Lower leg skin (tissue), 4 donors: ENCODE results near the gene TRPM1. TPM values are rescaled to one million over a fixed set of nuclear protein-coding genes. Genes with fewer than 3 reads are reported as not detected.

Source experiments
- DNase-seq, 2 donors: peaks; one replicate each; pipeline ENCODE4 v3.0.0-alpha.2; 2019; ENCODE audit warnings: low spot score in 2 of 2
- H3K4me3 ChIP-seq: fragments of 200-600 bp; sonication (generic); 2 replicates; pipeline ENCODE4 v1.5.1; 2017; ENCODE audit warnings: mild to moderate bottlenecking, low read depth; ENCODE audit not compliant: poor library complexity, severe bottlenecking
- CTCF ChIP-seq, 3 donors: fragments of 450-650 bp; IDR thresholded peaks; one replicate each; pipeline ENCODE4 v1.5.1; 2016; ENCODE audit warnings: antibody characterized with exemption in 3 of 3, mild to moderate bottlenecking in 3 of 3, moderate library complexity in 2 of 3
- POLR2A ChIP-seq, 2 donors: fragments of 450-650 bp; IDR thresholded peaks; one replicate each; pipeline ENCODE4 v1.6.1; 2016 to 2017; ENCODE audit warnings: antibody characterized with exemption in 2 of 2, mild to moderate bottlenecking in 1 of 2, moderate library complexity in 1 of 2
- WGBS, 2 donors: methylation state at CpG; one replicate each; pipeline ENCODE4 v1.1.5; 2018; 5-methylcytosine and 5-hydroxymethylcytosine counted together
- intact Hi-C: fragments of 100-400 bp; cut with DNase I; formaldehyde crosslinking; loops from one replicate; pipeline ENCODE4 v1.15.0; 2023; ENCODE audit warnings: low total_unique reads
- total RNA-seq, 4 donors: library from RNA; depleted of rRNA; stranded (reverse); fragments of >200 nt; gene quantifications; one replicate each; pipeline ENCODE4 v1.1.0, GENCODE V29; 2016

The TRPM1 gene
- total RNA-seq, 4 donors from 2014 or later, result 1.3 to 18.3 (median 8.3) TPM

- H3K4me3 ChIP-seq, result no peak overlapping the region
- DNase-seq, result no peak
- intact Hi-C loops, result no loop called here
- TF ChIP-seq CTCF (IDR thresholded peaks at IDR 0.05), result no peak
- TF ChIP-seq POLR2A (IDR thresholded peaks at IDR 0.05), result no peak
These were observed 139.4 kb downstream of the TRPM1 start for GRCh38 chr15:30962079-30962478.

GRCh38 chr15:30958219-30958618 is 143.3 kb downstream of the TRPM1 start:
- intact Hi-C loops, result no loop called here
- no peak for DNase-seq
- TF ChIP-seq POLR2A (IDR thresholded peaks at IDR 0.05) (no peak), CTCF (IDR thresholded peaks at IDR 0.05) (no peak)
- WGBS, 2 donors, result 86 to 90% methylated on average over 5 of the region's 5 CpGs
- no peak overlapping the region for H3K4me3 ChIP-seq

GRCh38 chr15:30956216-30957124 is 145.1 kb downstream of the TRPM1 start:
- H3K4me3 ChIP-seq, result no peak overlapping the region
- no peak for DNase-seq
- TF ChIP-seq POLR2A (IDR thresholded peaks at IDR 0.05), result no peak
- no peak for TF ChIP-seq CTCF (IDR thresholded peaks at IDR 0.05)
- intact Hi-C loops, result no loop called here
- 84 to 87% methylated on average over 6 of the region's 6 CpGs for WGBS, 2 donors

DNA sequence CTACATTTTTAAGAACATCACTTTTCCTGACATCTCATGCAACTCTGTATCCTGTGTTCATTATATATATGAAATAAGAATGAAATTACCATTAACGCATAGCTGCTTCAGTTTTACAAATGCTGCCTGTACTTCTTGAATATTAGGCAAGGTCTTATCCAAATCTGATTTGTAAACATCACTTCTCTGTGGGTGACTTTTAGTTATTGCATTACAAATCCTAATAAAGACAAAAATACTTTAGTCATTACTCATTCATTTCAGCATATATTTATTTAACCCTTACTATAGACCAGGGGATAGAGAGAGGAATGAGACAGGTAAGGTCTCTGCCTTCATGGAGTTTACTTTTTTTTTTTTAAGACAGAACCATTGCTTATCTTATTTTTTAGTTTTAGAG is 146.9 kb downstream of the TRPM1 start:
- WGBS, 2 donors, result 97 to 98% methylated on average over 1 of the region's 1 CpG

DNA sequence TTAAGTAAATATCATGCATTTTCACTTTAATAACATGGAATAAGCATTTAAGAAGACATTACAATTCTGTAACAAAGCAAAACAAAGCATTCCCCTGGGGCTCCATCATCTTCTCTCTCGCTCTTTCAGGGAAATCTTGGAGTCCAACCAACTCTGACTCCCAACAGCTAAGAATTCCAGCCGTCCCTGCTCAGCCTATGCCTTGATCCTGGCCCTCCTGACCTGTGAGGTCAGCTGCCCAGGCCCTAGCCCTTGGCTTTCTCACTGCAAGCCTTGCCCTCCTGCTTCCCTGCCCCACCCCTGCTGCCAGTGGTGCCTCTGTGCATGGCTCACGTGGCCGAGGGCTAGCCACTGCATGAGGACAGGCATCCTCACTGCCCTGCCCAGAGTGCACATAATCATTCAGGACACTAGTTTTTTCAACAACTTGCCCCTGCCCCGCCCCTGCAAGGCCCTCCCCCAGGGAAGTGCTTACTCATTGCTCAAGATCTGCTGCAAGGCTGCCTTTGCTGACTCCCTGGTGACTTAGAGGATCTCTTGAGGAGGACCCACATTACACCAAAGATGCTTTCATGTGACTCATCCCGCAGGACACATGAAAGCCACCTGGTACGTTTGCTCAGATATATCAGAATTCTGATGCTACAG is 147.7 kb downstream of the TRPM1 start:
- intact Hi-C loops, result no loop called here
- WGBS, 2 donors, result 74 to 75% methylated on average over 7 of the region's 7 CpGs
- TF ChIP-seq CTCF (IDR thresholded peaks at IDR 0.05), result no peak
- TF ChIP-seq POLR2A (IDR thresholded peaks at IDR 0.05), result no peak
- DNase-seq, result no peak
- H3K4me3 ChIP-seq, result no peak overlapping the region

More for the DNA sequence above, 146.9 kb downstream of the TRPM1 start:
- no peak for DNase-seq
- intact Hi-C loops, result no loop called here
- TF ChIP-seq POLR2A (IDR thresholded peaks at IDR 0.05) (no peak), CTCF (IDR thresholded peaks at IDR 0.05) (no peak)
- H3K4me3 ChIP-seq, result no peak overlapping the region
